GDM1 (cell line): Measurements from ENCODE around the gene MPDU1.
"Not testable (repeated sequence)": the region's sequence is repeated elsewhere in the genome, so short reads cannot be mapped to it uniquely, and the experiment has no call there.

Experiments used
- DNase-seq: peaks from one replicate; lab custom pipeline; 2025; lab: John Stamatoyannopoulos, UW

MPDU1 gene

DNA sequence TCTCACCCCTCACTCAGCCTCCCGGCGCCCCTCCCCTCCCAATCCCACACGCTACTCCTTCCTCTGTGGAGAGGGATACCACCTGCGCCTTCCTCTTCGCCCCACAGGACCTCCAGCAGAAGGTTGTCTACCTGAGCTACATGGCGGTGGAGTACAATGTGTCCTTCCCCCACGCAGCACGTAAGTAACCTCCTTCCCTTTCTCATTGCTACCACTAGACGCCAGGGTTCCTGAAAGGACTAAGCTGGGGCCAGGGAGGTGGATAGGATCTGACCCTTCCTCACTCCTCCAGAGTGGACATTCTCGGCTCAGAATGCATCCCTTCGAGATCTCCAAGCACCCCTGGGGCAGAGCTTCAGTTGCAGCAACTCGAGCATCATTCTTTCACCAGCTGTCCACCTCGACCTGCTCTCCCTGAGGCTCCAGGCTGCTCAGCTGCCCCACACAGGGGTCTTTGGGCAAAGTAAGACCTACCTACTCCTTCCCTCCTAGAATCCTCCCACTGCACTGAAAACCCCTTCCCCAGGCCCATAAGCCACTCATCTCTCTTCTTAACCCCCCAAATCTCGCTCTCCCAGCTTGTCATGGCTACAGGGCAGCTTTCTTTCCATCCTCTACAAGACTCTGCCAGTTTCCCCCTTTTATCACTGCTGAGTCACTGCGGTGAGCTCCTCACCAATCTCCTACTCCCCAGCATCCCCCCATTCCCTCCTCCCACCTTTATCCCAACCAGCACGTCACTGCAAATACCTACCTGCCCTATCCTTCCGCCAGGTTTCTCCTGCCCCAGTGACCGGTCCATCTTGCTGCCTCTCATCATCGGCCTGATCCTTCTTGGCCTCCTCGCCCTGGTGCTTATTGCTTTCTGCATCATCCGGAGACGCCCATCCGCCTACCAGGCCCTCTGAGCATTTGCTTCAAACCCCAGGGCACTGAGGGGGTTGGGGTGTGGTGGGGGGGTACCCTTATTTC lies 2.8 kb upstream of the MPDU1 start:
- DNase-seq: no peak

DNA sequence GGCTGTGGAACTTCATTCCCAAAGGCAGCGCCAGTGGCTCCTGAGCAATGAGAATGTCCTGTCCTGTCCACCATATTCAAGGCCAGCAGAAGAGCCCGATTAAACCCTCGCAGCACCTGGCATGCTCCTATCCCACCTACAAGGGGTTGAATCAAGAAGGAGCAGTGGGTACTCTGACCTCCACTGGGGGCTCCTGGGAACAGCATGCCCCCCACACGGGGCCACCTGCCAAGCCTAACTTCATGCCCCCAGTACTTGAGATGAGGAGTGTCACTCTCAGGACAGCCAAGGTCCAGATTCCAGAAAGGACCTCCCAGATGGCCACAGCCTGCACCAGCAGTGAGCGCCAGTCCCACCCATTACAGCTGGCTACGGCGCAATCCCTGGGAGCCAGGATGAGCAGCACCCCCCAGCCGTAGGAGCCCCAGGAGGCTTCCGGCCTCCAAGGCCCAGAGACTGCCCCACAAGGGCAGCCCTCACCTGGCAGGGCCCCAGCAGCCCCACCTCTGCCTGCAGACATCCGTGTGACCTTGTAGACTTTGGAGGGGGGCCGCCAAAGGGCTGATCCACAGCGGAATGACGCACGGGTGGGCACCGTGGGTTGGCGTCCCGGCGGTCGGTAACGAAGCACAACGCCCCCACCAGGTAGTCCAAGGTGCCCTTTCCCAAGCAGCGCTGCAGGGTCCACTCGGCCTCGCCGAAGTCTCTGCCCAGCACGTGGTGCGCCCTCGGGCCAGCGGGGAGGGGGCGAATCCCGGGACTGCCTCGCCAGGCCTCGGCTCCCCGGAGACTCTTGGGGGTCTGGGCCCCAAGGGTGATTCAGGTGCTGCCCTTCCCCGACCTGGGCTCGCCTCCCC lies 1.0 kb upstream of the MPDU1 start:
- DNase-seq: no peak

DNA sequence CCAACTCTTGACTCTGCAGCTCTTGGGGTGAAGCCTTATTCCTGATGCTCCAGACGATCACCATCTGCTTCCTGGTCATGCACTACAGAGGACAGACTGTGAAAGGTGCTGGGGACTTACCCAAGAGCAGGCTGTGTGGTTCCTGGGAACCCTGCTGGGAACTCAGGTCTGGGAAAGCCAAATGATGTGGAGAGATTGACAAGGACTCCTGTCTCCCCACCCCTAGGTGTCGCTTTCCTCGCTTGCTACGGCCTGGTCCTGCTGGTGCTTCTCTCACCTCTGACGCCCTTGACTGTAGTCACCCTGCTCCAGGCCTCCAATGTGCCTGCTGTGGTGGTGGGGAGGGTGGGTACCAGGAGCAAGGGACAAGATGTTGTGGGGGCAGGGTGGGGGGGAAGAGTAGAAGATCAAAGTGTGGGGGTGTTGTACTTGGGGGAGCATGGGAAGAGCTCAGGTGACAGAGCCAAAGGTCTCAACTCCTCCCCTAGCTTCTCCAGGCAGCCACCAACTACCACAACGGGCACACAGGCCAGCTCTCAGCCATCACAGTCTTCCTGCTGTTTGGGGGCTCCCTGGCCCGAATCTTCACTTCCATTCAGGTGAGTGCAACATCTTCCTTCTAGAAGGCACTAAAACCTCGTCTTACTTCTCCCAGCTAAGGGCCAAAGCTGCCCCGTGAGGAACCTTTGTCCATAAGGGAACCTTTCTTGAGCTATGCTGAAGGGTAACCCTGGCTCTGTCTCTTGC lies 3.2 kb downstream of the MPDU1 start:
- DNase-seq: no peak

DNA sequence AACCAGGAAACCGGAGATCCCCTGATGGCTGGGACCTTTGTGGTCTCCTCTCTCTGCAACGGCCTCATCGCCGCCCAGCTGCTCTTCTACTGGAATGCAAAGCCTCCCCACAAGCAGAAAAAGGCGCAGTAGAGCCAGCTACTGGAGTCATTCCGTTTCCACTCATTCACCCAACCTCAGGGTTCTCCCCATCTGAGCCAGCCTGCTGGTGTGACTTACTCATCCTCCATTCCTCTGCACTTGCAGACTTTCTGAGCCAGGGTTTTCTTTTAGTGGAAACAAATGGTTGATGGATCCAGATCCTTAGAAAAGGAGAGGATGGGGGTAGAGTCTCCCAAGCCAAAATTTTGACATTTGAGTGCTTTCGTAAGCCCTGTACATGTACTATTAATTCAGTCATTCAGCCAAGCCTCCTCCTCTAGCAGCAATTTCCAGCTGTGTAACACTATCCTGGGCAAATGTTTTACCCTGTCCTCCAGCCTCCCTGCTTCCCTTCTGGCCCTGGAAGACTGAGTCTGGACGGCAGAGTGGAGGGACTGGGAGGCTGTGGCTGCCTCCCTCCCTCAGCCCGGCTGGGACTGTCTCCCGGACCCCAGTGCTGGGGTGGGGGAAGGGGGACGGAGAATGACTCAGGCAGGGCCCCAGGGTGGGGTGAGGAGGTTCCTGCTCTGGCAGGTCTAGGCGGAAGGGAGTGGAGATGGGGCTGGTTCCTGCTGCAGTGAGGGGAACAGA lies 3.9 kb downstream of the MPDU1 start:
- DNase-seq: no peak

DNA sequence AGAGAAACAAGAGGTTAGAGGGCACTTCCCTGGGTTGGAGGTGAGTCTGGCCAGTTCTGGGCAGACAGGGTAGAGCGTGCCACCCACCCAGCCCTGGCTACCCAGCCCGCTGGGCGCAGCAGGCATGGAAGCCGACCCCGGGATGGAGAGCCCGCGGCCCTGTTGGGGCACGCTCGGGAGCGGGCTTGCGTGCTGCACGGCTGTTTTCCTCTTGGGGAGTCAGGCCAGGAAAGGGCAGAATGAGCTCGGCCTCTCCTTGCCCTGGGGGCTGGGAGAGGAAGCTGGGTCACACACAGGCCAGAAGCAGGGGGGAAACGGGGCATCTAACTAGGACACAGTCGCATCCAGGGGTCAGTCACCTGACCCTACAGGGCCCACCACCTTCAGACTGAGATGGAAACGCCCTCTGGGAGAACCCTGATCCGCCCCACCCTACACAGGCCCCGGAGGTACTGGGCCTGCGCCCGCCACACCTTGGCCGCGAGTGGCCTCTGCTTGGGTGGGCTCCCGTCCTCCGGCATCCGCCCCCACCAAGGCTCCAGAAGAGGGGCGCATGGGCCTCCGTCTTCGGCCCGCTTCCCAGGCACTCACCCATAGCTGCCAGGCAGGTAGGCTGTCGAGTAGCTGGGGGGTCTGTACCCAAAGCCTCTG lies 5.0 kb downstream of the MPDU1 start:
- DNase-seq: no peak

DNA sequence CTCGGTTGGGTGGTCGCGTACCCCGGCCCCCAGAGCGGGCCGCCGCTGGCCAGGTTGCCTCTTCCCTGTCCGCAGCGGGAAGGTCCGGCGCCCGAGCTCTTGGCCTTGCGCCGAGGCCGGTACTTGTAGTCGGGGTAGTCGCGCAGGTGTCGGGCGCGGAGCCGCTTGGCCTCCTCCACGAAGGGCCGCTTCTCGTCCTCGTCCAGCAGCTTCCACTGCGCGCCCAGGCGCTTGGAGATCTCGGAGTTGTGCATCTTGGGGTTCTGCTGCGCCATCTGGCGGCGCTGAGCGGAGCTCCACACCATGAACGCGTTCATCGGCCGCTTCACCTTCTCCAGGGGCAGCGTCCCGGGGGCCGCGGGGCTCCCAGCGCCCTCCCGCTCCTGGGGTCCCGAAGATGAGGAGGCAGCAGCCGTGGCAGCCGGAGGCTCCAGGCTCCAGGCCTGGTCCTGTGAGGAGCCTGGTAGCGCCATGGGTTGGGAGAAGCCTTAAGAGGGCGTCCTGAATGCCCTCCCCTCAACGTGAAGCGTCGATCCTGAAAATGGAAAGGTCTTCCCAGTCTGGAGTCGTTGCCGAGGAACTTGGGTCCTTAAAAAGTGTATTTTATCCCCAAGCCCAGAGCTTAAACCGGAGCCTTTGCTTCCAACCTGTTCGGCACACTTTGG lies 5.7 kb downstream of the MPDU1 start:
- no peak for DNase-seq

DNA sequence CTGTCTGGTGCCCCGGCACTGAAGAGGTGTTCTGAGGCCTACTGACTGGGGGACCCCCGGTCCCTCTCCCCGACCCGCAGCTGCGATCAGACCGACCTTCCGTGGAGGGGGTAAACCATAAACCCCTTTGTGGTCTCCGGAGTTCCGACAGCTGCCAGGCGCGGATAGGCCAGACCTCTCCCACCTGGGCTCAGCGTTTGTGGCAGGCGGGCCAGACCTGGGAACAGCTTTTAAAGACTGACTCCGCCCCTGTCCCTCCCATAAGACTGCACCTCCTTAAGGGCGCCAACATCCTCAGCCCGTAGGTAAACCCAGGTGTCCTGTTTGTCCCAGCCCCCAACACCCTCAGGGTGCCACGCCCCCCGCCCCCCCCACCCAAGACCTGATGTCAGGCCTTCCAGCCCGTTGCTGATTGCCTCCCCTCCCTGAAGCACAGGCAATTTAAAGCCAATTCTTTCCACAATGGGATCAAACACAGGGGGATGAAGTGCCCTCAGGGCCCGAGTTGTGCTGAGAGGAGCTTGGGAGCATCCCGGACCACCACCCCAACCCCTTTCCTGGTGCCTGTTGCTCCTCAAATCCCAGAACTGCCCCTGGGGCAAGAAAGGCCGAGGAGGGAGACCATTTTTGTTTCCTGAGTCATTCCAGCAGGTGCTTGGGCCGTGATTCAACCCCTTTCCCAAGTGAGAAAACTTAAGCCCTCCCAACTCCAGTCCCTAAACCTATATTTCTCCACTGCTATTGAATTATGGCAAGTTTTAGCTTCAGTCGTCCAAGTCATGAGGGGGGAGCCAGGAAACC lies 6.4 kb downstream of the MPDU1 start, which contains the start of gene SOX15:
SOX15 (minus strand) TSS at position 204 of the 801 bp plus-strand sequence. CDS start 418 bp downstream, outside the sequence.
- DNase-seq: no peak

DNA sequence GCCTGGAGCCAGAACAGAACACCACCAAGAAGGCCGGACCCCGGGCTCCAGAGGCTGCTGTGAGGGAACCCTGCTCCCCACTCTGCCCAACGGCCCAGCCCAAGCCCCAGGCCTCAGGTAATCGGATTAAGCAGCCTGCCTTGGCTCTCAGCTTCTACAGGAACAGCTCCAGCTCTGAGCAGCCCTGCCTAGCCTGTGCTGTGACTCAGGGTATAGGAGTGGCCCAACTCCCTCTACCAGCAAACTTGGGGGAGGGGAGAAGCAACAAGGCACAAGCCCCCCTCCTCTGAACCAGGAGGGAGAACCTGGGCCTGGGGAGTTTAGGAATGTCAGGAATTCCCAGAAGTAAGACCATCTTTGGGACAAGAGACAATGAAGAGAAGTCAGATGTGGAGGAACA lies 7.1 kb downstream of the MPDU1 start:
- DNase-seq: no peak

DNA sequence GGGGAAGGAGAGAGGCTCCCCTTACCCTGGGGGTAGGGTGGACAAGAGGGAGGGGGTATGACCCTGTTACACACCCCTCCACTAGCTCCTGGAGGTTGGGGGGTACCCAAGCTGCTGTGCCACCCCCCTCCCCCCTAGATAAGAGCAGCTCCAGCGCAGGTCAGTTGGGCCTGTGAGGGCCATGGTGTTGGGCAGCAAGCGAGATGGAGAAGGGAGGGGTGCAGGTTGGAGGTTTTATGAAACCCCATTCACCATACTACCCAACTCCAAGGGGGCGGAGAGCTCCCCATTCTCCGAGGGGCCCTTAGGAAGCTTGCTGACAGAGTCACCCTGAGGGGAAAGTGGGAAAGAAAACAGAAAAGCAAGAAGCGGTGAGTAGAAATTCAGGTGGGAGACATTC lies 7.9 kb downstream of the MPDU1 start:
- DNase-seq: no peak

DNA sequence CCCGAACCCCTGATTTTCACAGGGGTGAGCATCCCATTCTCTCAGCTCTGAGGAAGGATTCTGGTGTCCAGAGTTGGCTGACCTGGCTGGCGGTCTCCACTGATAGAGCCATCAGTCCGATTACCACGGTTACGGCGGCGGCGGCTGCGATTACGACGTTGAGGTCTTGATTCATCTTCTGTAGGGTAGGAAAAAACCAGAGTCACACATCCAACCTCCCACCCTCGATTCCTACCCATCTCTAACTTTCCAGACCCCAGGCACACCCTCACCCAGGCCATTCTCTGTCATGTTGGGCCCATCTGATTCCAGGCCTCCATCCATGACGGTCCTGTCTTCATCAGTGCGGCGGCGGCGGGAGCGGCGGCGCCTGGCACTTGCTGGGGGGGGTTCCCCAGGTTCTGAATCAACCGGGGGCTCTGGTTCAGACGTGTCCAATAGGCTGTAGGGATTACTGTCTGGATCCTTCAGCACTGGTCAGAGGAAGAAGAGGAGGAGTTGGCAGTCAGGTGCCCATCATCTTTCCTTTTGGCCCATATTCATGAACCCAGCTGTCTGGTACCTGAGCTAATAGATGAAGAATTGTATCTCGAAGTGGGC lies 8.9 kb downstream of the MPDU1 start:
- no peak for DNase-seq

DNA sequence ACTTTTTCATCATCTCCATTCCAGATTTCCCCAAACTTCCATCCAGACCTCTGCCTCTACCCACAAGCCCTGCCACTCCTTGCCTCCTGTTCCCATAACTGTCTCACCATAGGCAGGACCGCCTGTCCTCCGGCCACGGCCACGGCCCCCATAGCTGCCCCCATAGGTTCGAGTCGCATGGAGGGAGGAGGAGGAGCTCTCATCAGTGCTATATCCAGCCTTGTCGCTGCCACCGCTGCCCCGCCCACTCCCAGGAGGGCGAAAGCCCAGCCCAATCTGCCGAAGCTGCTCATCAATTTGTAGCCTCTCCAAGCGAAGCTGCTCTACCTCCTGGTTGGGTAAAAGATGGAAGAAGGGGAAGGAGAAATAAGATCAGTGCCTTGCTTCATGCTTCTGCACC lies 9.6 kb downstream of the MPDU1 start:
- DNase-seq: no peak

DNA sequence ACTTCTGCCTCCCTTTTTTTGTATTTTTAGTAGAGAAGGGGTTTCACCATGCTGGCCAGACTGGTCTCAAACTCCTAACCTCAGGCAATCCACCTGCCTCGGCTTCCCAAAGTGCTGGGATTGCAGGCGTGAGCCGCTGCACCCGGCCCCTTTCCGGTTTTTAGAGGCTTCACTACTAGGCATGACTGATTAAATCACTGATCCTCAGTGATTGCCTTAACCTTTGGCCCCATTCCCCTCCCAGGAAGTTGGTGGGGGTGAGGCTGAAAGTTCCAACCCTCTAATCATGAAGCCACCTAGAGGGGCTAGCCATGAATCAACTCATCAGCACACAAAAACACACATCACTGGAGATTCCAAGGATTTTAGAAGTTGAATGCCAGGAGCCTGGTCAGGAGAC lies 13.9 kb downstream of the MPDU1 start:
- DNase-seq: not testable (repeated sequence)

DNA sequence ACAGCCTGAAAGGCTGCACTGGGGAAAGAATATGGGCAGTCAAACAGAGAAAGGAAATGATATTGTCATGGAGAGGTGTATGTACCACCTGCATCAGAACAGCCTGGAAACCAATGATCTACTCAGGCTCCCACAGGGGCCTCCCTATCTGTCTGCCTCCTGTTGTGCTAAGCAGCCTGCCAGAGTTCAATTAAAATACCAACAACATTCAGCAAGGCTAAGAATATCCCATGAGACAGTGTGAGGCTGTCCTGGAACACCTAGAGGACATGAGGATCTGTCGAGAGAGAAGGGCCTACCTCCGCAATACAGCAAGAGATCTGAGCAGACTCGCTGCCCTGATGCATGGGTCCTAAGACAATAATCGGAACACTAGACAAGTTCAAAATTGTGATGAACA lies 22.6 kb downstream of the MPDU1 start:
- DNase-seq: no peak

DNA sequence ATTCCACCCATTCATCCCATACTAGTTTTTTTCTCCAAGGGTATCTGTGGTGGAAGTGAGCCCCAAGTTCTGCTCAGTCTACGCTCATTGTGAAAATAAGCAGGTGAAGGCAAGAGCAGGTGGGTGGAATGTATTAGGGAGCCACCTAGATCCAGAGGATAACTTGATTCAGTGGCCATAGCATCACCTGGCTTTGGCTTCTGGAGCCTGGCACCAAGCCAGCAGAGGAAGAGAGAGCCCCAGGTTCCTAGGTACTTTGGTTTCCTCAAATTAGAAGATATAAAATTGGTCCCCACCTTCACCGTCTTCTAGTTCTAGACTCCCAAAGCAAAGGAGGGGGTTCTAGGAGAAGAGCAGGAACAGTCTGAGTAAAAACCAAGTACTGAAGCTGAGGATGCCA lies 27.0 kb downstream of the MPDU1 start:
- DNase-seq: no peak

DNA sequence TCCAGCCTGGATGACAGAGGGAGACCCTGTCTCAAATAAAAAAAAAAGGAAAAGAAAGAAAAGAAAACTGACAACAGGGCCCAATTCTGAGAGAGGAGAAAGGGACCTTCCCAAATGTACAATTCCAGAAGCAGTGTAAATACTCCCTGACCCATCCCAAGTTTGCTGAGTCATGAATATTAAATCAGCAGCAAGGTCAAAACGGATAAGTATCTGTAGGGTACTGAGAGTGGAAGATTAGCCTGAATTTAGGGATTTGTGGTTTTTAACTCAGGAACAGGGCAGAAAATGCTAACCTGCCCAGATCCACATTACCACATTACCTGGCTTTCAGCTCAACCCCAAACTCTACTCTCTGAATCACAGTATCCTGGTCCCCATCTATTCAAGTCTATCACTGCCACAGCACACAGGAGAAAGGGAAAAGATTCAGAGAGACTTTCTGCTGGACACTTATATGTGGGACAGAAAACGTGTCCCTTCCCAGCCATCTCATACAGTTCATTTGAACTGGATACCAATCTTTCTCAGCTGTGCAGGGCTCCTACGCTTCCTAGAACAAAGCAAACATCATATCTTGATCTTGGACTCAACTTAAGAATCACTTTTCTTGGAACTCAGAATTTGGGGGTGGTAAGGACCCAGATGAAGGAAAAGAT lies 28.1 kb downstream of the MPDU1 start:
- DNase-seq: no peak

DNA sequence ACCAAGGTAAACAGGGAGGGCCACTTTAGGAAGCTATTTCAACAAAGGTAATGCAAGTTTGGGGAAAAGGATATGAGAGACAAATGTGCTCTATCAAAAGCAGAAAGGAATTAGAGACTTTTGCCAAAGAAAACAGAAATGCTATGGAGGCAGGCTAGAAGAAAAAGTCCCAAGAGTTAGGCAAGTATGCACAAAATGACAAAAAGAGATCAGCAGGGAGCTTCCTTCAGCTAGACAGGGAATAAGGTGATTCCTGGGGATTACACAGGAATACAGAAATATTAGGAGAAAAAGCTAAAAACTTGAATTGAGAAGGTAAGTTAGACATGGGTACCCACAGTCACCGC lies 28.6 kb downstream of the MPDU1 start:
- DNase-seq: no peak

DNA sequence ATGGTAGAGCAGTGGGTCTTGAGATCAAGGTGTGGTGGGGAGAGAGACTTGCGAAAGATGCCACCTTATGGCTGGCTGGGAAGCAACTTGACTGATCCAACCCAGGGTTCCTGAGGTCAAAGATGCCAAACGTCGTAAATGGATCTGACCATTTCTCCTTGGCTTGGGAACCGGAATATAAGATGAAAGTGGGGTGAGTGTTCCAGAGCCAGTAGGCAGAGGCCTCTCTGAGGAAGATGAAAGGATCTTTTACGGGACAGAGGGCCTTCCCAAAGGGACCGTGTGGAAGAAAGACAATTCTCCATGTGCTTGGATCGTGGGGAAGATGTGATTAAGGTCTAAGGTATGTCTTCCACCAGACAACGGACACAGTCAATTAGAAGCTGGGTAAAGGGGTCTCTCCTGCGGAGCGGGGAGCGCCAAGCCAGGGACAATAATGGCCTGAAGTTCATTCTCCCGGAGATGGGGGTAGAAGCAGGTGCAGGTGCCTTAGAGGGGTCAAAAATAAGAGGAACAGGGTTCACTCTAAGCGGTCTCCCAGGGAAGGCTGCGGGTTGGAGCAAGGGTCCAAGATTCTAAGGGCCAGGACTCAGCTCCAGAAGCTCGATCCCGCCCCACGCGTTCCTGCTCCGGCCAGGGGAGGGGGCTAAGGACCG lies 30.2 kb downstream of the MPDU1 start:
- DNase-seq: no peak
